DMS114 treated with DMSO at 0.1 percent for 48 hours (cell line): Measurements from ENCODE around the gene CCHCR1.

Experiments
- DNase-seq: peaks from one replicate; lab custom pipeline; 2025; ENCODE audit not compliant: unreplicated experiment; lab: John Stamatoyannopoulos, UW

Gene CCHCR1

GRCh38 chr6:31112478-31112877, 45.1 kb downstream of the CCHCR1 start, which contains the start of gene C6orf15:
C6orf15 (minus strand) TSS chr6:31112575; CDS start chr6:31112555, 20 bp downstream.
- DNase-seq, result no peak

- no peak for DNase-seq
Observed at GRCh38 chr6:31111712-31112111, 45.9 kb downstream of the CCHCR1 start.

- DNase-seq, result no peak
Observed at GRCh38 chr6:31110825-31111582, 46.6 kb downstream of the CCHCR1 start.

DNA sequence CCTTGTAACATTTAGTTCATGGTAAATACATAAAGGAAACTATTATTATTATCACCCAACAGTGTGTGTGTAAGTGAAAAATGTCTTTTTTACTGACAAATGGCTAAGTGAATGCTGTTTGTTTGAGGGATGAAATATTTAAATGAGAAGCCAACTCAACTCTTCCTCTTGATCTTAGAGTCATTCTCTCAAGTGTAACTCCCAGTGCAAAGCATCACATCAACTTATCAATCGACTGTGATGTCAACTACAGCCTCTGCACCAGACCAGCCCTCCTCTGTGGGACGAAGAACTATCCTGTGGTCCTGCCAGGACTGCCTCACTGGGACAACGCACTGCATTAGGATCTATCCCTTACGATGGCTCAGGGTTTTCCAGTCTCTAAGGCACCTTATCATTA, 50.5 kb downstream of the CCHCR1 start:
- DNase-seq, result no peak

GRCh38 chr6:31103136-31103535, 54.5 kb downstream of the CCHCR1 start:
- DNase-seq, result no peak

GRCh38 chr6:31098449-31098938, 59.1 kb downstream of the CCHCR1 start:
- no peak for DNase-seq

GRCh38 chr6:31096656-31097055, 60.9 kb downstream of the CCHCR1 start:
- DNase-seq, result no peak

GRCh38 chr6:31096215-31096614, 61.4 kb downstream of the CCHCR1 start:
- DNase-seq, result no peak

- no peak for DNase-seq
Observed at GRCh38 chr6:31094389-31094881, 63.2 kb downstream of the CCHCR1 start.

- no peak for DNase-seq
Observed at GRCh38 chr6:31092769-31093505, 64.7 kb downstream of the CCHCR1 start.
